Right ventricle myocardium superior (tissue), 1 donor: ENCODE data around the gene SEC63. TPM values are rescaled to one million over a fixed set of nuclear protein-coding genes. Genes with fewer than 3 reads are reported as not detected.
A peak's percentile ranks its signal among the peaks of the same experiment; 100 is the strongest.
"Not testable (repeated sequence)": the region's sequence is repeated elsewhere in the genome, so short reads cannot be mapped to it uniquely, and the experiment has no call there.

Source experiments
- ATAC-seq: fragments of 200-7000 bp; cut with Tn5 transposase; one replicate; pipeline ENCODE4 v1.9.1; 2020; ENCODE audit warnings: mild to moderate bottlenecking; ENCODE audit not compliant: poor library complexity
- DNase-seq: peaks from one replicate; pipeline ENCODE4 v3.0.0-alpha.2; 2020
- intact Hi-C: fragments of 100-400 bp; cut with DNase I; formaldehyde crosslinking; loops from one replicate; pipeline ENCODE4 v1.11.2; 2022
- total RNA-seq: library from RNA; stranded (reverse); fragmentation: NEBNext Ultra II Directional; extraction: Animal tissue kit (Norgen Biotek cat#: 25700); gene quantifications from one replicate; pipeline ENCODE4 v1.2.1, GENCODE V29; 2021
- donor health status: DM: no; HTN: yes; CAD: no; lungs with severe emphysema.

The SEC63 gene
- total RNA-seq, 1 donor from 2014 or later, result 57.9 TPM

DNA sequence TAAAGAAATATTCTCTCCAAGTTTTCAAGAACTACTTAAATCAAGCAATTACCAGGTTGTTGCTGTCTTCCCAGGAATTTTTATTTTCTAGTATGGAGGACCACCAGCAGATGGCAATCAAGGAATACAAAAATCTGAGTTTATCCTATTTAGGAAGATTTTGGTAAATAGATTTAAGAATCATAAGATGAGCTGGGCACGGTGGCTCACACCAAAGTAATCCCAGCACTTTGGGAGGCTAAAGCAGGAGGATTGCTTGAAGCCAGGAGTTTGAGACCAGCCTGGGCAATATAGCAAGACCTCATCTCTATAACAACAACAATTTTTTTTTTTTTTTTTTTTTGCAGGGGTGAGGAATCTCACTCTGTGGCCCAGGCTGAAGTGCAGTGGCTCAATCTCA, 19.3 kb upstream of the SEC63 start:
- no peak for ATAC-seq
- intact Hi-C loops, result no loop called here
- no peak for DNase-seq

DNA sequence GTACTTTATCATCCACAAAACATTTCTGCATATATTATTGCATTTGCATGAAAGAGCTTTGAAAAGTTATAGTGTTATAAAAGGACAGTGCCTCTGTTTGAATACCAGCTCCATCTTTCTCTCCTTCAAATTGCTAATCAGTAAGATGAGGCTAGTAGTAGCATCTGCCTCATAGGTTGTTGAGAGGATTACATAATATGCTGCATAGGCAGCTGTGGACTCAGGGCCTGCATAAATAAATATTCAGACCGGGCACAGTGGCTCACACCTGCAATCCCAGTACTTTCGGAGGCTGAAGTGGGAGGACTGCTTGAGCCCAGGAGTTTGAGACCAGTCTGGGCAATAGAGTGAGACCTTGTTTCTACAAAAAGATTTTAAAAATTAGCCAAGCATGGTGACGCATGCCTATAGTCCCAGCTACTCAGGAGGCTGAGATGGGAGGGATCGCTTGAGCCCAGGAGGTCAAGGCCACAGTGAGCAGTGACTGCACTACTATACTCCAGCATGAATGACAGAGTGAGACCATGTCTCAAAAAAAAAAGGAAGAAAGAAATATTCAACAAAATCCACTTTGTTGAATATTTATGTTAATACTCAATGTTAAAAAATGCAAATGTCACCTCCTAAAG, 18.3 kb upstream of the SEC63 start:
- ATAC-seq, result no peak
- DNase-seq, result no peak
- intact Hi-C loops, result no loop called here

DNA sequence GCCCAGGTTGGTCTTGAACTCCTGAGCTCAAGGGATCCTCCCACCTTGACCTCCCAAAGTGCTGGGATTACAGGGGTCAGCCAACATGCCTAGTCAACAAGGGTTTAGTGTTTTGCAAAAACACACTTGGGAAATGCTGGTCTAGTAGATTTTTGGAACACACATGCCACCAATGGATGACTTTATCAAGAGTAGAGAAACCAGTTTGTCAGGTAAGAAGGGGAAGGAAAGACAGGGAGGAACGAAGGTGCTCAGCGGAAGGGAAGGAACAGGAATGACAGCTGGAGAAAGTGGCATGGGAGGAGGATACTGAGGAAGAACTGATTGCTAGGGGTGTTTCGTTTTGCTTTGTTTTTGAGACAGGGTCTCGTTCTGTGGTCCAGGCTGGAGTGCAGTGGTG, 15.6 kb upstream of the SEC63 start:
- DNase-seq, result no peak
- ATAC-seq, result no peak
- intact Hi-C loops, result no loop called here

DNA sequence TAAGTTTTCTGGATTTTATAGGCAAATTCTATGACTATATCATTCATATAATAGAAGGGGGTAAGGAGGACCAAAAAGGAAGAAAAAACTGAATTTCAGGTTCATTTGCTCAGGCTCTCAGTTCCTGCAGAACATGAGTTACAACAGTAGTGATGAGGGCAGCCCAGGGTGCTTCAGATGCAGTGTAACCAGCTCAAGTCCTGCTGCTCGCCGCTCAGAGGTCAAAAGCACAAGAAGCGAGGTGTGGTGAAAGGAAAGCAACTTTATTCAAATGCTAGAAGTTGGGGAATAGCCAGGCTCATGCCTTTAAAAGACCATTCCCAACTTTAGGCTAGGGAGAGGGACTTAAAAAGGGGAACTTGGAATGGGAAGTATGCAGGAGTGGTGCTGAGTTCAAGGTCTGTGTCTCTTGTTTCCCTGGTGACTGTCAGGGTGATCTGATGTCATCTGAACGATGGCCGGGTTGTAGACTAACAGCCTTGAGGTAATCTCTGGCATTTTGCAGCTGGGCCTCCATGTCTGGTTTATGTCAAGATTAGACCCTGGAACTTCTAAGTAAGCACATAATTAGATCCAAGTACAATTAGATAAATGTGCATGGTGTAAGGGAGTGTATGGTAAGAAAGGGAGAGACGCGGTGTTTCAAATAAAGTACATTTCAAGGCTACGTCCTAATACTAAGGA, 14.5 kb upstream of the SEC63 start:
- ATAC-seq, result no peak
- DNase-seq, result no peak
- intact Hi-C loops, result no loop called here

DNA sequence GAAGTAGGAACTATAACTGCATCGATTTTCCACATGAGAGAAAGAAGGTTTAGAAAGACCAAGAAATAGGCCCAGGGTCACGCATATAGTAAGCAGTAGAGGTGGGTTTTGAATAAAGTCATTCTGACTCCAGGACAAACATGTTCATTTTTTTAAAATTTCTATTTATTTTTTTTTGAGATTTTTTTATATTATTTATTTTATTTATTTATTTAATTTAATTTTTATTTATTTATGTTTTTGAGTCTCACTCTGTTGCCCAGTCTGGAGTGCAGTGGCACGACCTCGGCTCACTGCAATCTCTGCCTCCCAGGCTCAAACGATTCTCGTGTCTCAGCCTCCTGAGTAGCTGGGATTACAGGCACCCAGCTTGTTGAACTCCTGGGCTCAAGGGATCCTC, 13.2 kb upstream of the SEC63 start:
- intact Hi-C loops, result no loop called here
- DNase-seq (no peak), ATAC-seq (no peak)

DNA sequence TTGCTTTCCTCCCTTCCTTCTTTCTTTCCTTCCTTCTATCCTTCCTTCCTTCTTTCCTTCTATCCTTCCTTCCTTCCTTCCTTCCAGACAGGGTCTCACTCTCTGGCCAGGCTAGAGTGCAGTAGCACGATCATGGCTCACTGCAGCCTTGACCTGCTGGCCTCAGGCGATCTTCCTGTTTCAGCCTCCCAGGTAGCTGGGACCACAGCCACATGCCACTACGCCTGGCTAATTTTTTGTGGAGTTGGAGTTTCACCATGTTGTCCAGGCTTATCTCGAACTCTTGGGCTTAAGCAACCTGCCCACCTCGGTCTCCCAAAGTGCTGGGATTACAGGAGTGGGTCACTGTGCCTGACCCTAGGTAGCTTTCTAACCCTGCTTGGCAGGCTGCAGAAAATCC, 12.2 kb upstream of the SEC63 start:
- ATAC-seq, result no peak
- intact Hi-C loops, result no loop called here
- no peak for DNase-seq

DNA sequence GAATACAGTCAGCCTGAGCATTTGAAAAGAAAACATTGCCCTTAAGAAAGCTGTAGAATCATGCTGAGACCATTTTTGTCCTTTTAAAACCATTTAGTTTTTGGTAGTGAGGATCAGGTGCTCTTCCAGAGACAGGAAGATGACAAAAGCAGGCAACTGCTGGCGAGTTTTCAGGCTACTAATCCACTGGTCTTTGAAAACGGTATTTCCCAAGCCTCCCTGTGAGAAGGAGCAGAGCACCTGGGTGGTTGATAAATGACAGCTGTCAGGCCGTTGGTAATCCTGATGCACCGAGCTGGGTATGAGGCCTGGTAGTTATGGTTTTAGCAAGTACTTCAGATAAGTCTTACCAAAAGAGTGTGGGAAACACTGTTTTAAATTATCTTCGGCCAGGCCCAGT, 10.1 kb upstream of the SEC63 start:
- DNase-seq (no peak), ATAC-seq (no peak)
- intact Hi-C loops, result no loop called here

DNA sequence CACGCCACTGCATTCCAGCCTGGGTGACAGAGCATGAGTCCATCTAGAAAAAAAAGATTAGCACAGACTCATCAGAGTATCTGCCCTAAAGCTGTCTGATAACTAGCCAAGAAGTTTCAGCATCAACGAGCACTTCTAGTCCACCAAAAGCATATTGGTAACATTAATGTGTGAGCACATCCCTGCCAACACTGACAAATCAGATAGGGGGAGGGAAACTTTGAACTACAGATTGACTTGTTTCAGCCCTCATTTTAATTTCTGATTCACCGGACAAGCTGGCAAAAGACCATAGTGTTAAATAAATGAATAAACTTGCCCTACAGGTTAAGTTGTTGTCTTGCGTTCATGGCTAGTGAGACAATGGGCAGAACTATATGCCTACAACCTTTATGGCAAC, 7.7 kb upstream of the SEC63 start:
- ATAC-seq (no peak), DNase-seq (no peak)
- intact Hi-C loops, result no loop called here

DNA sequence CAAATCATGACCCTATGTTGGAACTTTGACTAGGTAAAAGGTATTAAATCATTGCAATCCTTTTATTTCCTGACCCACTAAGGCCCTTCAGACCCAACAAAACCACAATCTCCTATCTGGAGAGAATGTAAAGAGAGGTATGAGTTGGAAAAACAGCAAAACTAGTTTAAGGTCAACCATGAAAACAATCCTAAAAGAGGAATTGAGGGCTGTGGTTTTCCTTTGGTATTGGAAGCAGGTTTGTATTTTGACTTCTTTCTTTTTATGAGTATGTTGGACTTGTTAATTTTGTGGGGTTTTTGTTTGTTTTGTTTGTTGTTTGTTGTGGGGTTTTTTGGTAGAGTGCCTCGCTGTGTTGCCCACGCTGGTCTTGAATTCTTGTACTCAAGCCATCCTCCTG, 4.7 kb upstream of the SEC63 start:
- ATAC-seq, result no peak
- intact Hi-C loops, result no loop called here

DNA sequence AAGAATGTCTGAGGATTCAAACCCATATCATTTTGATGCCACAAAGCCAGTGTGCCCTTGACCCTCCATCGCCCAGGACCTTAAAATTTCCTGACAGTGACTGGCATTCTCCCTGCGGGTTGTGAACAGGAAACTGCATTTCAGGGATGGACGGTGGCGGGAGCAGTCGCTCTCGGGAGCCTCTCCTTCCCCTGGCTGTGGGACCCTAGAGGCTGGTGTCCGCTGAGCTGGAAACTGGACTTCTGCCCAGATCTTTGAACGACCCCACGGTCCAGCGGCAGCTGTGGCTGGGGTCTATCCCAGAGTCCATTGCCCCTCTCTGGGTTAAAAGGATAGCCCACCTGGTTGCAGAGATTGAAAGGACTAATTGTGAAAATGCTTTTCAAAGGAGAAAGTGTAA, 1.4 kb upstream of the SEC63 start:
- intact Hi-C loops, result no loop called here
- DNase-seq, result no peak
- no peak for ATAC-seq

More for the DNA sequence above, 4.7 kb upstream of the SEC63 start:
- no peak for DNase-seq

DNA sequence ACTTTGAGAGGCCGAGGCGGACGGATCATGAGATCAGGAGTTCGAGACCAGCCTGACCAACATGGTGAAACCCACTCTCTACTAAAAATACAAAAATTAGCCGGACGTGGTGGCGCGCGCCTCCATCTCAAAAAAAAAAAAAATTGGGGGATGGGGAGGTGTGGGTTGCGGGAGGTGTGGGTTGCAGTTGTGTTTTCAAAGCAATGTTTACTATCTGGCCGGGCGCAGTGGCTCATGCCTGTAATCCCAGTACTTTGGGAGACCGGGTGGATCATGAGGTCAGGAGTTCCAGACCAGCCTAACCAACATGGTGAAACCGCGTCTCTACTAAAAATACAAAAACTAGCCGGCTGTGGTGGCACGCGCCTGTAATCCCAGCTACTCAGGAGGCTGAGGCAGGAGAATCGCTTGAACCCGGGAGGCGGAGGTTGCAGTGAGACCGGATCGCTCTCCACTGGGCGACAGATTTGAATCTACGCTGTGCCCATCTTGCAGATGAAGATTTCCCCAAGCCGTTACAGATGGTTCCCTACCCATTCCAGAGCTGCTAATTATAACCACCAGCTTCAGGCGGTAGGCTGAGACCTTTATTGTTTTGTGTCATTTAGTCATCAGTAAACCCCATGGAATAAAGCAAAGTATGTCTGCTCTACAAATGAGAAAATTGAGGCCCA, 818 bp upstream of the SEC63 start:
- intact Hi-C loops, ATAC-seq, DNase-seq: not testable (repeated sequence)

DNA sequence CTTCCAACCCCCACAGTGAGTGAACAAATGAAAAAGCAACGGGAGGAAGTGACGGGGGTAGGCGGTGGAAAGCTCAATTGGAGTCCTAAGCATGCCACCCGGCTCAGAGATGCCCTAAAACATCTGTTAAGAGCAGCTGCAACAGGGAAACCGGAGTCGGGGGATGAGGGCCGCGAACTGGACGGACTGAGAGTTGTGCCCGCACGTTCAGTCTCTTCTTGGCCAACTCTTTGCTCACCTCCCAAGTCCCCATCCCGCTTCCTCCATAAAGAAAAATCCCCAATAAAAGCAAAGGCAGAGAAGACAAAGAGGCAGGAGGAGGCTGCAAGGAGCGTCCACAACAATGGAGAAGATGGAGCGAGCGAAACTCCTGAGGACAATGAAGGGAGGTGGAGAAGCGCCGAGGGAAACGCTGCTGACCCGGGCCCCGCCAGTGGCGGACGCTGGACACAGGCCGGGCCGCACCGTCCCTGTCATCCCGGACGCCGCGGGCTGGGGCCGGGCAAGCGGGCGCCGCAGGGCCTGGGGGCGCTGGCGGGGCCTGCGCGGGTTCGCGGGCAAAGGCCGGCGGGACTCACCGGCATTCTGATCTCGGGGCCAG, 600 bp downstream of the SEC63 start:
- ATAC-seq (peak; percentile 59), DNase-seq (peak; percentile 58)
- intact Hi-C loops, result no loop called here

DNA sequence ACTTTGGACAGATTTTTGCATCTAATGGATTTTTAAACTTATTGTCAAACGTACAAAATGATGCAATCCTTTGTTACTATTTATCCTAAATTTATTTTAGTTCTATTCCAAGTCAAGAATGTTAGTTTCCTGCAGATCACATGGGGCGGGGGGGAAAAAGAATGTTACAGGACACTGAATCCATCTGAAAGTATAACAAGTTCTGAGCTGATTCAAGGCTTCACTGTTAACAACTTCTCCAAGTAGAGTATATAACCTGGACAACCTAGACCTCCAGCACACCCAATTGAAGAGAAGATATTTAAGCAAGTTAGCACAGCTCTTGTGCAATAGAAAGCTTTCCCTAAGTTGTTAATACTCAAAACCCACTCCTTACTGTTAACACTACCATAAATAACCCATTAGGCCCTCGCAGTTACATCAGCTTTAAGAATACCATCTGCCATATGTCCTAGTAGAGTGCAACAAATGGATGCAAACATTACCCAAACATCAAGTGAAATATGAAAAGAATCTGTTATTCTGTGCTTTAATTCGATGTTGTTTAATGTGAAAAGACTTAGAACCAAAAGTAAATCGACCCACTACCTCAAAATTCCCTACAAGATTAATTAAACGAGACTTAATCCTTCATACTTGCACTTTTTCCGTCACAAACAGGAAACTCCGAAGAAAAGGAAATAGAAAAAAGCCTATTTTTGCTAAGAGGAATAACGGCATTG, 1.3 kb downstream of the SEC63 start:
- ATAC-seq (no peak), DNase-seq (no peak)
- intact Hi-C loops, result no loop called here

DNA sequence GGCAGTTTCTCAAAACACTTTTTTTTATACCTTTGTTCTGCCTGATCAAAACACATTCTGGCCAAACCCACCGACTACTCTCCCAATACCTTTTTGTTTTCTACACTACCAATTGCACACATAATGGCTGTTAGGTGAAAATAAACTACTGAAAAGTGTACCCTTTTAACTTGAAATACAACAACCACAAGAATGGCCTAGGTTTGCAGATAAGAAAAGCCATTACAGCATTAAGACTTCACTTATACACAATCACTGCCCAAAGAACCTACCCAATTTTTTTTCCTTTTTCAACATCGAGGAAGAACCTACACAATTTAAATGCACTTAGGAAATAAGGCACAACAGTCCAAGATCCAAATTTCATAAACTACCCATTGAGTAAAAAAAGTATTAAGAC, 1.8 kb downstream of the SEC63 start:
- intact Hi-C loops, result no loop called here
- ATAC-seq, result no peak

DNA sequence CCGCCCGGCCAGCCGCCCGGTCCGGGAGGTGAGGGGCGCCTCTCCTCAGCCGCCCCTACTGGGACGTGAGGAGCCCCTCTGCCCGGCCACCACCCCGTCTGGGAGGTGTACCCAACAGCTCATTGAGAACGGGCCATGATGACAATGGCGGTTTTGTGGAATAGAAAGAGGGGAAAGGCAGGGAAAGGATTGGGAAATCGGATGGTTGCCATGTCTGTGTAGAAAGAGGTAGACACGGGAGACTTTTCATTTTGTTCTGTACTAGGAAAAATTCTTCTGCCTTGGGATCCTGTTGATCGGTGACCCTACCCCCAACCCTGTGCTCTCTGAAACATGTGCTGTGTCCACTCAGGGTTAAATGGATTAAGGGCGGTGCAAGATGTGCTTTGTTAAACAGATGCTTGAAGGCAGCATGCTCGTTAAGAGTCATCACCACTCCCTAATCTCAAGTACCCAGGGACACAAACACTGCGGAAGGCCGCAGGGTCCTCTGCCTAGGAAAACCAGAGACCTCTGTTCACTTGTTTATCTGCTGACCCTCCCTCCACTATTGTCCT, 4.1 kb downstream of the SEC63 start:
- DNase-seq, intact Hi-C loops, ATAC-seq: not testable (repeated sequence)

More for the DNA sequence above, 1.8 kb downstream of the SEC63 start:
- DNase-seq, result no peak

DNA sequence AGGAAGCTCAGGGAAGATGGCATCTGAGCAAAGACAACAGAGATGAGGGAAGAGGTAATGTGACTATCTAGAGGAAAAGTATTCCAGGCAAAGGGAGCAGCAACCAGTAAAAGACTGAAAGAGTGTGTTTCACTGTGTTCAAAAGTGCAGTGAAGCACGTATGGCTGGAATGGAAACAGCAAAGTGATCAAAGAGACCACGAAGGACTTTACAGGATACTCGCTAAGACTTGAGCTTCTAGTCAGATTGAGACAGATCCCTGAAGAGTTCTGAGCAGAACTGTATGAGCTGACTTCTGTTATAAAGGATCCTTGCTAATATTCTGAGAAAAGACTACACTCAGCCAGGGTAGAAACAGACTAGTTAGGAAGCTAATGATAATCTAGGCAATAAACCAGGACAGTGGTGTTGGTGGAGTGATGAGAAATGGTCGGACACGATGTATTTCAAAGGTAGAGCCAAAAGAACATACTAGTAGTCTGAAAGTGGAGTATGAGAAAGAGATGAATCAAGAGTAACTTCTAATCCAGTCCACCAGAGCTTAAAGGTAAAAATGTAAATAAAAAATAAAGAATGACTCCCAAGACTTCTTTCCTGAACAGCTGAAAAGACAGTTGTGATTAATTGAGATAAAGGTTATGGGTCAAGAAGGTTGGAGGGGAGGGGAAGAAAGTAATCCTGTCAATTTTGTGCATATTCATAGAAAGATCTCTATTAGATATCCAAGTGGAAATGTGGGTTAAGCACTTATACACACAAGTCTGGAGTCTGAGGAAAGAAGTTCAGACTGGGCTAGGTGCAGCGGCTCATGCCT, 14.2 kb downstream of the SEC63 start:
- no peak for DNase-seq
- intact Hi-C loops, result no loop called here
- ATAC-seq, result no peak

DNA sequence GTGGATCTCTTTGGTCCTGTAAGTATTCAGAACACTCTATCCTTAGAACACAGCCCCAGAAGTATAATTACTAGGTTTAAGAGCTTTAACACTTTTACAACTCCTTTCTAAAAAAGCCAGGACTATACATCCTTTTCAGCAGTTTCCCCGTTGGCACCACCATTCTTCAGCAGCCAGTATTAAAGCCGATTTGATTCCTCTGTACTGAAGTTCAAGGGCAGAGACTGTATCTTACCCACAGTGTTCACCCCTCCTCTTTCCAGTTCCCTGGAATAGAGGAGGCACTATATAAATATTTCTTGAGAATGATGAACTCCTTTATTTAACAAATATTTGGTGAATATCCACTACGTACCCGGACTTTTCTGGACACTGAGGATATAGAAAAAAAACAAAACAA, 15.9 kb downstream of the SEC63 start:
- DNase-seq (no peak), ATAC-seq (peak; percentile 56)
- intact Hi-C loops, result no loop called here

DNA sequence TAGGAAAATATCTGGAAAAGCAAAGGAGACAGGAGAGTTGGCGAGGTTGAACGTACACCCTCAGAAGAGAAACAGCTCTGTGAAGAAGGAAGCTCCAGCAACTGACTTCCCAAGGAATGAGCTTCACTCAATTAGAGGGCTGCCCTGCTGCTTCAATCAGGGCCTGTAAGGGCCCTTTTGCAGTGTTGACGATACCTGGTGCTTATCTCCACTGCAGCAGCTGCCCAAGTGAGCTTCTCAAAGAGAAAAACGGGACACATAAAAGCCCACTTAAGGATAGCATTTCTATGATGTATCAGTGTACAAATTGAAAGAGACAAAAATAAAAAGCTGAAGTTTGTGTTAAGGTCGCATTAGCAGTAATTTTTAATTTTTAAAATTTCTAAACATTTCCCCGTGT, 16.4 kb downstream of the SEC63 start:
- intact Hi-C loops, result no loop called here
- ATAC-seq, result peak; percentile 53
- no peak for DNase-seq
